Urinary bladder (tissue), 4 donors: Measurements from ENCODE around the gene SOCS3. TPM values are rescaled to one million over a fixed set of nuclear protein-coding genes. Genes with fewer than 3 reads are reported as not detected.

Experiments
- DNase-seq: peaks from one replicate; pipeline ENCODE4 v3.0.0-alpha.2; 2015; ENCODE audit errors: extremely low spot score
- H3K27ac ChIP-seq: one replicate; pipeline ENCODE4 v1.5.1; 2013; ENCODE audit warnings: low read depth, mild to moderate bottlenecking, moderate library complexity
- H3K36me3 ChIP-seq: one replicate; pipeline ENCODE4 v1.6.1; 2013; ENCODE audit warnings: mild to moderate bottlenecking, moderate library complexity; ENCODE audit not compliant: insufficient read depth
- H3K4me1 ChIP-seq: one replicate; pipeline ENCODE4 v1.6.1; 2013; ENCODE audit warnings: mild to moderate bottlenecking, moderate library complexity; ENCODE audit not compliant: insufficient read depth
- H3K4me3 ChIP-seq: one replicate; pipeline ENCODE4 v1.5.1; 2013; ENCODE audit warnings: low read depth, low read length
- WGBS: extraction: QIAGEN DNeasy Blood & Tissue Kit; methylation state at CpG from one replicate; pipeline ENCODE4 v1.1.7; 2013; 5-methylcytosine and 5-hydroxymethylcytosine counted together
- polyA plus RNA-seq: library from polyadenylated mRNA; stranded (reverse); fragments of 200-250 nt; gene quantifications from one replicate; pipeline ENCODE4 v1.2.3, GENCODE V29; 2013
- total RNA-seq: library from RNA; depleted of rRNA; stranded (reverse); fragments of >200 nt; gene quantifications from one replicate; pipeline ENCODE4 v1.2.3, GENCODE V29; 2014
- donor health status: healthy with polysubstance abuse.
- donor health status: healthy.

Gene SOCS3
- total and polyA plus RNA-seq, 2 donors: 16.5 to 152 TPM

DNA sequence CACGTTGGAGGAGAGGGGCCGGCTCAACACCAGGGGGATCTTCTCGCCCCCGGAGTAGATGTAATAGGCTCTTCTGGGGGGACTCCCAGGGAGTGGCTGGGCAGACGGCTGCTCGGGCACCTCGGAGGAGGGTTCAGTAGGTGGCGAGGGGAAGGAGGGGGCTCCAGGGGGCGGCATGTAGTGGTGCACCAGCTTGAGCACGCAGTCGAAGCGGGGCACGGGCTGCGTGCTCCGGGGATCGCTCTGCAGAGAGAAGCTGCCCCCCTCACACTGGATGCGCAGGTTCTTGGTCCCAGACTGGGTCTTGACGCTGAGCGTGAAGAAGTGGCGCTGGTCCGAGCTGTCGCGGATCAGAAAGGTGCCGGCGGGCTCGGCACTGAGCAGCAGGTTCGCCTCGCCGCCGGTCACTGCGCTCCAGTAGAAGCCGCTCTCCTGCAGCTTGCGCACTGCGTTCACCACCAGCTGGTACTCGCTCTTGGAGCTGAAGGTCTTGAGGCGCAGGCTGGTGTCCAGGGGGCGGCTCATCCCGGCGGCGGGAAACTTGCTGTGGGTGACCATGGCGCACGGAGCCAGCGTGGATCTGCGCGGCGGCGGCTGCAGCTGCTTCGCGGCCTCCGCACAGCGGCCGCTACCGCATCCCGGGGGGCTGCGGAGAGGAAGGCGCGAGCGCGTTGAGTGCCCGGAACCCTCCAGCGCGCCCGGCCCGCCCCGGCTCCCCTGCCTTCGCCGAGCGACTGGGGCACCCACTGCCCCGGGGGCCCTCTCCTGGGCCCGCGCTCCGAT is 1.1 kb downstream of the SOCS3 start:
- Histone ChIP-seq H3K4me3 (peak overlapping the region; percentile 61), H3K36me3 (no peaks in the 10 kb centered on the region), H3K4me1 (peaks cover 2% of the 10 kb centered on the region), H3K27ac (peak overlapping the region; percentile 84)
- no peak for DNase-seq
- 14% methylated on average over 71 of the region's 72 CpGs for WGBS

DNA sequence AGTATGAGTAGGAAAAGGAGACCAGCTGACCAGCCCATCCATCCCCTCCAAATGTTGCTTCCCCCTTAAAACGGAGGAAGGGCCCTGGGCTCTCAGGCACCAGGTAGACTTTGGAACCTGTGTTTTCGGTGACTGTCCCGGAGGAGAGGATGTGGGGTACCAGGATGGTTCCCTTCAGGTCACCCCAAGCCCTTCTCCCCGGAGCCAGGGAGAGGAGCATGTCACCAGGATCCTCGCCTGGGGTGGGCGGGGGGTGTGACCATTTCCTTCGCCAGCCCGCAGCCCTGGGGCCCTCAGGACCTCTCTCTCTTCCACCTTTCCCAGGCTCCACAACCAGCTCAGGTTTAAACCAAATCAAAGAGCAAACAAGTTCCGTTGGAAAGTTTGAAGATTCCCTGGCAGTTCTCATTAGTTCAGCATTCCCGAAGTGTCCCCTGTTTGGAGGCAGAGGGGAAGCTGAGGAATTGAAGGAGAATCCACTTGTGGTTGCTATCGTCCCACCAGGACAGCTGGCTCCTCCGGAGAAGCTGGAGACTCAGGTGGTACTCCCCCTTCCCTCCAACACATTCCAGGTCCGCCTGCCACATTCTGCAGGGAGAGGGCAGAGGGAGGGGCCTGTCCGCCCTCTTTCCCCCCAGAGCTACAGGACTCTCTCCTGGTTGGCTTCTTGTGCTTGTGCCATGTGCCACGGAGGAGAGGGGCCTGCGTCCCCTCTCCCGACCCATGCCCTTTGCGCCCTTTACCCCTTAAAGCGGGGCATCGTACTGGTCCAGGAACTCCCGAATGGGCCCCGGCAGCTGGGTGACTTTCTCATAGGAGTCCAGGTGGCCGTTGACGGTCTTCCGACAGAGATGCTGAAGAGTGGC is 2.0 kb downstream of the SOCS3 start:
- DNase-seq: no peak
- WGBS: 80% methylated on average over 25 of the region's 25 CpGs
- Histone ChIP-seq H3K36me3 (no peaks in the 10 kb centered on the region), H3K4me3 (peak overlapping the region; percentile 61), H3K4me1 (peaks cover 2% of the 10 kb centered on the region), H3K27ac (no peak overlapping the region)

DNA sequence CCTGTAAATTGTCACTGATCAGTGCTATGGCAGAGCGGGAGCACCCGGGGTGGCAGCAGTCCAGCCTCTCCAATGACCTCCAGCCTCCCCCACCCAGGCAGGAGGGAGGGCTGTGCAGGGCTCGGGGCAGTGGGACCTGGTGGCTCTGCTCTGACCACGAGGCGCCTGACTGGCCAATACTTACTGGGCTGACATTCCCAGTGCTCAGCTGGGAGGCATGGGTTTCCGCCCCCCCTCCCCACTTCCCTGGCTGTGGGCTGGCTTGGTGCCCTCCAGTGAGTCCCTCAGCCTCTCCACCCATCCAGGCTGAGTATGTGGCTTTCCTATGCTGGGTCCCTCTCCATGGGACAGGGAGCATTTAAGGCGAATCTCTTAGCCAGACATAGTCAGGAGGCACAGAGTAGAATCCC is 2.7 kb downstream of the SOCS3 start:
- H3K27ac ChIP-seq: no peak overlapping the region
- H3K4me3 ChIP-seq: no peak overlapping the region
- no peak for DNase-seq
- no peaks in the 10 kb centered on the region for H3K36me3 ChIP-seq
- H3K4me1 ChIP-seq: peaks cover 2% of the 10 kb centered on the region
- WGBS: 69% methylated on average over 7 of the region's 7 CpGs

DNA sequence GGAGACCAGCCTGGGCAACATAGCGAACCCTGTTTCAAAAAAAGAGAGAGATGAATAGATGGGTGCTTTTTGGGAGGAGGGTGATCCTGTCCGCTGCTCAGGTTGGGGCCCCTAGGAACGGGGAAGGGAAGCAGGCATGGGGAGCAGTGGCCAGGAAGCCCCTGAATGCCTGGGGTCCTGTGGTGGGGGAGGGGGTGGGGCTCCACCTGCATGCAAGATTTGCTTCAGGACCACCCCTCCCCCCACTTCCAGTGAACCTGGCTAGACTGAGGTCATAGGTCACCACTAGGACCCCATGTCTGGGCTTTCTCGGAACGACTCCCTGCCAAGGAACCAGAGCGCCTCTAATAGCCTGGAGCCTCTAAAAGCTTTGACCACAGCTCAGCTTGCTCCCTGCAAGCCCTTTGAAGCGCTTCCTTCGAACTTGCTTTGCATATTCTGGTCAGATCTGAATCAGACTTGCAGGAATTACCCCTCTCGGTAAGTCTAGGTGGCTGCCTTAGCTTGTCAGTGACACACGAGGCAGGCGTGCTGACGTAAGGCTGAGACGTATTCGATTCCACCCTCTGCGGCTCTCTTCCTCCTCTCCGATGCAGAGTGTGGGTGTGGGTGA is 3.7 kb downstream of the SOCS3 start:
- 69% methylated on average over 16 of the region's 16 CpGs for WGBS
- peaks cover 2% of the 10 kb centered on the region for H3K4me1 ChIP-seq
- no peak for DNase-seq
- H3K4me3 ChIP-seq: no peak overlapping the region
- H3K27ac ChIP-seq: no peak overlapping the region
- no peaks in the 10 kb centered on the region for H3K36me3 ChIP-seq

DNA sequence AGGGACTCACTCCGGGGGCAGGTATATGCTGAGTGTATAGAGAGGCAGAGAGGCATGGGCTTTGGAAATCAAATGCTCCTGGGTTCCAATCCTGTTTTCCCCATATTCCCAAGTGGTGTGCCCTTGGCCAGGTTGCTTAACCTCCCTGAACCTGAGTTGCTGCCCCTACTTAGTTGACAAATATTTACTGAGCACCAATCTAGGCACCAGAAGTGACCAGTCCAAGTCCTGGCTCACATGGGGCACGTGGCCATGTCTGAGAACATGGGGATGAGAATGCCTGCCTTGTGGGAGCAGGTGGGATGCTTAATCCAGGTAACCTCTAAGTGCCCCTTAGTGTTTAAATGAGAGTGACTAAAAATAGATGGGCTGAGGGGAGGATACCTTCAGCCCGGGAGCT is 4.2 kb downstream of the SOCS3 start:
- H3K4me1 ChIP-seq: peaks cover 2% of the 10 kb centered on the region
- no peak overlapping the region for H3K27ac ChIP-seq
- DNase-seq: no peak
- no peaks in the 10 kb centered on the region for H3K36me3 ChIP-seq
- no peak overlapping the region for H3K4me3 ChIP-seq
- 67% methylated on average over 3 of the region's 3 CpGs for WGBS

DNA sequence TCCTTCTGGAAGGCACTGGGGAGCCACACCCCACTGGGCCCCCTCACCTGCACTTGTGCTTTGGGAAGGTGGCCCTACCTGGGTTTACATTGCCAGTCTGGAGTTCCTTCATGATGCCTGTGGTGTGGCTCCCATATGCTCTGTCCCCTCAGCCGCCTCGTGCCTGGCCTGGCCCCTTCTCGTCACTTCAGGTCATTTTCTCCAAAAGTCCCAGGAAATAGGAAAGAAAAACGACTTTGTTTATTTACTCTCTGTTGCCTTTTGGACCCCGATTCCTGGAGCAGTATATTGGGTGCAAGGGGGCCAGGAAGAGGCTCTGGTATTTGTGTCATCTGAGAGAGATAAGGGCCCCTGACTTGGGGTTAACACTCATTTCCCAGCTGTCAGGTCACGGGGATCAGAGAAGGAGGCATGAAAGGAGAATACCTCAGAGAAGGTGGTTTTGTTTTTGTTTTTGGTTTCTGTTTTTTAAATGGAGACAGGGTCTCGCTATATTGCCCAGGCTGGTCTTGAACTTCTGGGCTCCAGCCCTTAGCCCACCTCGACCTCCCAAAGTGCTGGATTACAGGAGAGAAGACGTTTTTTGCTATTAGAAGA is 4.7 kb downstream of the SOCS3 start:
- 81% methylated on average over 9 of the region's 9 CpGs for WGBS
- no peaks in the 10 kb centered on the region for H3K4me1 ChIP-seq
- DNase-seq: no peak
- H3K4me3 ChIP-seq: no peak overlapping the region
- no peaks in the 10 kb centered on the region for H3K36me3 ChIP-seq
- no peak overlapping the region for H3K27ac ChIP-seq

DNA sequence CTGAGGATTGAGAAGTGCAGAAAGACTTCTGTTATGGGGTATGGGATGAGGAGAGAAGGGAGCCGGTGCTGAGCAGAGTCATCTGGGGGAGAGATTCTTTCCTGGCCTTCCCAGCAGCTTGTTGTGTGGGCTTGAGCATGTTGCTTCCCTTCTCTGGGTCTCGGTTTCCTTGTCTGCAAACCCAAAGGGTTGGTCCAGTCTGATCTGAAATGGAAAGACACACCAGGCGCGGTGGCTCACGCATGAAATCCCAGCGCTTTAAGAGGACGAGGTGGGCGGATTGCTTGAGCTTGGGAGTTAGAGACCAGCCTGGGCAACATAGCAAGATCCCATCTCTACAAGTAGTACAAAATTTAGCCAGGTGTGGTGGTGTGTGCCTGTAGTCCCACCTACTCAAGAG is 6.0 kb downstream of the SOCS3 start:
- H3K36me3 ChIP-seq: no peaks in the 10 kb centered on the region
- H3K27ac ChIP-seq: peak overlapping the region; percentile 74
- H3K4me3 ChIP-seq: no peak overlapping the region
- DNase-seq: no peak
- WGBS: 91% methylated on average over 8 of the region's 8 CpGs
- H3K4me1 ChIP-seq: no peaks in the 10 kb centered on the region

DNA sequence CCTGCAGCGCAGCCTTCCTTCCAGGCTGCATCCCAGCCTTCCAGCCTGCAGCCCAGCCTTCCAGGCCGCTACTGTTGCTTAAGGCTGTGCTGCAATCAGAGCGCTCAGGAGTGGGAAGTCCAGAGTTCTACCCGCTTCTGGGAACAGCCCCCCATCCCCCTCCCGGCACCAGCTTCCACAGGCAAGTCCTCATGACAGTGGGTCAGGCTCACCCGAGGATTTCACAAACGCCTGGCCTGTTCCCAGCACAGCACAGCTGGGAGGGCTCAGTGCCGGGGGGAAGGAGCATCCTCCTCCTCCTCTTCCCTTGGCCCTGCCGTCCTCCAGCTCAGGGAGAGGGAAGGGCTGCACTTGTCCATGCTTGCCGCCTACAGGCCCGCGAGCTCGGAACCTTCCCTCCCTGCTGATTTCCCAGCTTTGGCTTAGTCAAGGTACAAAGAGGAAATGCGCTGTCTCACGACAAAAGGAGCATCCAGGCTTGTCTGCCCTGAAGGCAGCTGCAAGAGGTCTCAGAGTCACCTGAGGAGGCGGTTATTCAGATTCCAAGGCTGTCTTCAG is 8.3 kb downstream of the SOCS3 start:
- H3K4me1 ChIP-seq: no peaks in the 10 kb centered on the region
- H3K36me3 ChIP-seq: no peaks in the 10 kb centered on the region
- DNase-seq: peak; percentile 82
- no peak overlapping the region for H3K4me3 ChIP-seq
- H3K27ac ChIP-seq: peak overlapping the region; percentile 86
- WGBS: 12% methylated on average over 16 of the region's 16 CpGs

DNA sequence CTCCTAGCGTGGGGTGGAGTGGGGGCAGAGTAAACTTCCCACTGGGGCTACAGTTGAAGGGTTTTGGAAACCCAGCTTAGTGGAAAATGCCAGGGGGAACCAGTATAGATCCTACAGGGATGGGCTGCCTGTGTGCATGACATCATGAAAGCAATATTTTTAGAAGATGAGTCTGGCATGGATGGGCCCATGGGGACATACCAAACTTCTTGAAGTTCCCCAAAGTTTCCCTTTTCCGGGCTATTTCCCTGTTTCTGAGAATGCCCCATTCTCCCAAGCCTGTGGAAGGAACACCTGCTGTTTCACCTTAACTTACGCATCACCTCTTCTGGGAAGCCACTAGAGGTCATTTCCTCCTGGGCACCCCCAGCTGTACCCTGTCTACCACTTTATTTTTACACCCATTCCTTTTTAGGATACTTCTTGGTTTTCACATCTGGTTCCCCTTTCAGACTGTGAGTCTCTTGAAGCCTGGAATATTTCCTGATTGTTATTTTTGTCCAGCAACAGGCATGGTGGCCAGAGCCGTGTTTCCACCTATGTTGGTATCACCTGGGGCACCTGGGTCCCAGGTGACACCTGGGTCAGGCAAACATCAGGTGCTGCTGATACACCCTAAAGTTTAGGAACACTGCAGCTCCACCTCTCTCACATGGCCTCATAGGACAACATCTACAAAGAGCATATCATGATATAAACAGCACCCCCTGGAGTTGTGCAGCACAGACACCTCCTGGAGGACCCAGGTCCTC is 9.8 kb downstream of the SOCS3 start:
- no peaks in the 10 kb centered on the region for H3K36me3 ChIP-seq
- H3K27ac ChIP-seq: no peak overlapping the region
- H3K4me1 ChIP-seq: no peaks in the 10 kb centered on the region
- WGBS: 74% methylated on average over 4 of the region's 4 CpGs
- no peak for DNase-seq
- no peak overlapping the region for H3K4me3 ChIP-seq

DNA sequence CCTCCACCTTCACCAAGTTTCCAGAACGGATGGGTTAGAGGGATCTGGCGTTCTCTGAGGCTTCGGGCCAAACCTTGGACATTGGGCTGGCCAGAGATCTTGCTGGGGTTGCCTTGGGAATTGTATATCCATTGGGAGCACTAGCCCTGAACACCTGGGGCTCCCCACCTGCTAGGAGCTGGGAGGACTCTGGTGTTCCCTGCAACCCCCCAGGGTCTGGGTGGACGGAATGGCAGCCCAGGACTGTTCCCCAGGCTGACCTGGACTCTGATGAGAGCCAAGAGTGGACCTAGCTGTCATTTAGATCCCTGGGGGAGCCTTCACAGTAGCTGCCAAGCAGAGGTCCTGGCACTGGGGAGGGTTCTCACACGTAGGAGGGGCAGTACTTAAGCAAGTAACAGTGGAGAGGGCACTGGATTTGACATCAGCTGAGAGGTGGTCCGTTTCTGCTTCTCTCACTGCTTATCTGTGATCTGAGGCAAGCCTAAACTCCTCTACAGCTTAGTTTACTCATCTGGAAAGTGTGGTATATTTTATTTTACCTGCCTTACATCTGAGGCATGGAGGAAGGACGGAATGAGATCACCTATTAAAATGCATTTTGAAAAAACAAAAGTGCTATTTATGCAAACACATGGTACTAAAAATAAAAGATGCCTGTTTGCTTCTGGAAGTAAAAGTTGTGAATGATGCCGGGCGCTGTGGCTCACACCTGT is 11.7 kb downstream of the SOCS3 start:
- WGBS: 84% methylated on average over 9 of the region's 9 CpGs
- H3K4me1 ChIP-seq: no peaks in the 10 kb centered on the region
- no peaks in the 10 kb centered on the region for H3K36me3 ChIP-seq
- DNase-seq: no peak
- H3K4me3 ChIP-seq: no peak overlapping the region
- no peak overlapping the region for H3K27ac ChIP-seq

DNA sequence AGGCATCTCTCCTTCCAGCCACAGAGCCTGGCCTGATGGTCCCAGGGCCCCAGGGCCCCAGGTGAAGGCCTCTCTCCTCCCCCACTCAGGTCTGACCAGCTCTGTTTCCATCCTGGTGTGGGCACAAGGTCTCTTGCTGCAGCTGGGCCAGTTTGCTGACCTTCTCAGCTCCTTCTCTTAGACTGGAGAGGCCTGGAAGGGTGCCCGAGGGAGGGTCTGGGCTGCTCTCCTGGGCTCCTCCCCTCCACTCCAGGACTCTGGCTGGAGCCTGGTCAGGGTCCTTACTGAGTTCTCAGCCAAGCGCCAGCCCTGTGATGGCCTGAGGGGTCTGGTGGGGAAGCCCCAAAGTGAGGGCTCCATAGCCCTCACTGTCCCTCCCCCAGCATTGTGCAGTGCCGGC is 12.4 kb downstream of the SOCS3 start:
- no peak overlapping the region for H3K4me3 ChIP-seq
- WGBS: 79% methylated on average over 3 of the region's 3 CpGs
- no peaks in the 10 kb centered on the region for H3K36me3 ChIP-seq
- H3K4me1 ChIP-seq: no peaks in the 10 kb centered on the region
- no peak for DNase-seq
- H3K27ac ChIP-seq: no peak overlapping the region

DNA sequence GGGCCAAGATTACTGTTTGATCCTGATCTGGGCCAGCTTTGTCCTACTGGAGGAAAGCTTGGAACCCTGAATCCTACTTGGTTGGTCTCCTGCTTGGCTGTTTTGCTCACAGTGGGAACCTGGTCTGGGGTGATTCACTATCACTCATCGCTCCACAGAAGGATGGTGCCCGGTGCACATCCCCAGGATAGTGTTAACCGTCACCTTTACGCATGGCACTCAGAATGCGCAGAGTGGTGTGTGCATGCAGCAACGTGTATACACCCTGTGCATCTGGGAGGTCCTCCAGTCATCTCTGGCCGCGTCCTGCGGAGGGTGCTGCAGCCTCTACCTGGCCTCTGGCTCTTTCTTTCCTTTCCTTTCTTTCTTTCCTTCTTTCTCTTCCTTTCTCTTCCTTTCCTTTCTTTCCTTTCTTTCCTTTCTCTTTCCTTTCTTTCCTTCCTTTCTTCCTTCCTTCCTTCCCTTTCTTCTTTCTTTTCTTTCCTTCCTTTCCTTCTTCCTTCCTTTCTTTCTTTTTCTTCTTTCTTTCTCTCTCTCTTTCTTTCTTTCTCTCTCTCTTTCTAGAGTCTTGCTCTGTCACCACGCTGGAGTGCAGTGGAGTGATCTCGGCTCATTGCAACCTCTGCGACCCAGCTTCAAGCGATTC is 13.1 kb downstream of the SOCS3 start:
- WGBS: 92% methylated on average over 13 of the region's 13 CpGs
- no peak overlapping the region for H3K27ac ChIP-seq
- no peak overlapping the region for H3K4me3 ChIP-seq
- no peak for DNase-seq
- no peaks in the 10 kb centered on the region for H3K4me1 ChIP-seq
- H3K36me3 ChIP-seq: no peaks in the 10 kb centered on the region
